ENCODE results near the gene AGAP6. TPM values are rescaled to one million over a fixed set of nuclear protein-coding genes. Genes with fewer than 3 reads are reported as not detected.
"Not testable (repeated sequence)": the region's sequence is repeated elsewhere in the genome, so short reads cannot be mapped to it uniquely, and the experiment has no call there.

Gene AGAP6
- total RNA-seq, 1 experiment from 2014 or later: 13.4 TPM

GRCh38 chr10:49948737-49949136, 39.5 kb upstream of the AGAP6 start:
- not testable (repeated sequence) for H3K23me2 ChIP-seq (ENCODE audit: insufficient read length, low read depth, low read length, poor library complexity, severe bottlenecking); H3K27ac Mint-ChIP-seq

GRCh38 chr10:49952006-49952405, 36.2 kb upstream of the AGAP6 start:
- H3K14ac ChIP-seq (ENCODE audit: insufficient read depth, low read length); H3K9ac ChIP-seq (ENCODE audit: extremely low read depth, insufficient read length, low read length); H2BK5ac ChIP-seq (ENCODE audit: insufficient read length, low read length); H3K27me3 ChIP-seq (ENCODE audit: insufficient read depth, low read length); H3K4me2 ChIP-seq (ENCODE audit: insufficient read depth, insufficient read length, low read length); H2BK120ac ChIP-seq (ENCODE audit: low read depth, low read length, poor library complexity, severe bottlenecking); H2BK20ac ChIP-seq (ENCODE audit: low read depth, low read length, poor library complexity, severe bottlenecking); H3K4me3 Mint-ChIP-seq; H3K56ac ChIP-seq (ENCODE audit: insufficient read length, low read depth, low read length); H2BK15ac ChIP-seq (ENCODE audit: low read depth, low read length); H4K20me1 ChIP-seq (ENCODE audit: control insufficient read depth, insufficient read depth, insufficient read length); H3K79me1 ChIP-seq (ENCODE audit: insufficient read depth, low read depth, low read length, poor library complexity, severe bottlenecking); H3K23ac ChIP-seq (ENCODE audit: insufficient read length, low read depth, low read length); H3K4me1 ChIP-seq (ENCODE audit: insufficient read depth, low read length); H3K4ac ChIP-seq (ENCODE audit: low read depth, low read length); H4K91ac ChIP-seq (ENCODE audit: insufficient read length, low read depth, low read length); H3T11ph ChIP-seq (ENCODE audit: low read length); H3K27ac ChIP-seq (ENCODE audit: insufficient read length, low read depth, low read length); H3K27ac Mint-ChIP-seq; H2AK5ac ChIP-seq (ENCODE audit: insufficient read length, low read length); H3K18ac ChIP-seq (ENCODE audit: insufficient read length, low read depth, low read length); H3K9me3 Mint-ChIP-seq; H3K9me3 ChIP-seq (ENCODE audit: control insufficient read depth, low read depth, low read length); H4K8ac ChIP-seq (replicated peaks; ENCODE audit: insufficient read length, low read depth, low read length); DNase-seq; H4K5ac ChIP-seq (ENCODE audit: insufficient read length, low read depth, low read length); H3K79me2 ChIP-seq (ENCODE audit: insufficient read depth, low read length); H3K27me3 Mint-ChIP-seq (ENCODE audit: low read depth); H3K23me2 ChIP-seq (ENCODE audit: insufficient read length, low read depth, low read length, poor library complexity, severe bottlenecking); H2BK12ac ChIP-seq (ENCODE audit: insufficient read length, low read depth, low read length); H3K4me1 Mint-ChIP-seq; H2AFZ ChIP-seq (ENCODE audit: low read length): not testable (repeated sequence)
- H3K36me3 Mint-ChIP-seq (ENCODE audit: insufficient read depth in 1 of 3, low read depth in 3 of 3): peaks cover under 1 to 20% (median 14%) of the 10 kb centered on the region in 3 experiments; a peak in 4 of 7 replicates
- WGBS (ENCODE audit: extremely low coverage, insufficient read length, low lambda C conversion rate): no CpG with 5 or more reads among the region's 3 CpGs

More at GRCh38 chr10:49948737-49949136, 39.5 kb upstream of the AGAP6 start:
- not testable (repeated sequence) for H3K4ac ChIP-seq (ENCODE audit: low read depth, low read length); H3K4me3 Mint-ChIP-seq; H3K9ac ChIP-seq (ENCODE audit: extremely low read depth, insufficient read length, low read length); H3K4me1 Mint-ChIP-seq; H2BK120ac ChIP-seq (ENCODE audit: low read depth, low read length, poor library complexity, severe bottlenecking); H3K4me2 ChIP-seq (ENCODE audit: insufficient read depth, insufficient read length, low read length); H3K56ac ChIP-seq (ENCODE audit: insufficient read length, low read depth, low read length); H2AFZ ChIP-seq (ENCODE audit: low read length); H4K8ac ChIP-seq (replicated peaks; ENCODE audit: insufficient read length, low read depth, low read length); H3K79me1 ChIP-seq (ENCODE audit: insufficient read depth, low read depth, low read length, poor library complexity, severe bottlenecking); H3K27me3 Mint-ChIP-seq (ENCODE audit: low read depth); H4K91ac ChIP-seq (ENCODE audit: insufficient read length, low read depth, low read length); H2BK20ac ChIP-seq (ENCODE audit: low read depth, low read length, poor library complexity, severe bottlenecking); DNase-seq; H3K27ac ChIP-seq (ENCODE audit: insufficient read length, low read depth, low read length); H2AK5ac ChIP-seq (ENCODE audit: insufficient read length, low read length); H3K27me3 ChIP-seq (ENCODE audit: insufficient read depth, low read length); H2BK12ac ChIP-seq (ENCODE audit: insufficient read length, low read depth, low read length); H3K23ac ChIP-seq (ENCODE audit: insufficient read length, low read depth, low read length); H3K18ac ChIP-seq (ENCODE audit: insufficient read length, low read depth, low read length); H3K9me3 Mint-ChIP-seq; H4K5ac ChIP-seq (ENCODE audit: insufficient read length, low read depth, low read length); H4K20me1 ChIP-seq (ENCODE audit: control insufficient read depth, insufficient read depth, insufficient read length); H3K4me1 ChIP-seq (ENCODE audit: insufficient read depth, low read length); H3K14ac ChIP-seq (ENCODE audit: insufficient read depth, low read length); H3T11ph ChIP-seq (ENCODE audit: low read length); H3K79me2 ChIP-seq (ENCODE audit: insufficient read depth, low read length); H2BK5ac ChIP-seq (ENCODE audit: insufficient read length, low read length); H3K9me3 ChIP-seq (ENCODE audit: control insufficient read depth, low read depth, low read length); H2BK15ac ChIP-seq (ENCODE audit: low read depth, low read length)
- peaks cover 8 to 25% (median 17%) of the 10 kb centered on the region in 3 experiments; a peak in 5 of 7 replicates for H3K36me3 Mint-ChIP-seq (ENCODE audit: insufficient read depth in 1 of 3, low read depth in 3 of 3)
- no CpG with 5 or more reads among the region's 2 CpGs for WGBS (ENCODE audit: extremely low coverage, insufficient read length, low lambda C conversion rate)
